ENCODE data around the gene CGAS.

CGAS gene

DNA sequence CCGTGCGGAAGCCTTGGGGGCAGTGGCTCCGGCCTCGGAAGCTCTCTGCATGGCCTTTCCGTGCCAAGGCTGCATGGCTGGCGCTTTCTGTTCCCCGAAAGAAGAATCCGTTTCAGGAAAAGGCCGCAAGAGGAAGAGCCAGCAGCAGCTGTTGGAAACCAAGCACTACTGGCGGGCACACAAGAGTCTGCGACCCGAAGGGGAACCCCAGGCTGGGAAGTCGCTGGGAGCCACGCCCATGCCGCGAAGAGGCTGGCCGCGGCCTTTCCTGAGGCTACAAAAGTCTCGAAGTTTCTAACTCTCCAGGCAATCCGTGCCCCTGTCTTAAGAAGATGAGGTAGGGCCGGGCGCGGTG lies at the start of gene CGAS:
TSS of gene CGAS (minus strand) at position 191 of the 355 bp plus-strand sequence. CDS start at position 75, 116 bp downstream.
- ATAC-seq = no peak
- no peak for TF ChIP-seq RARB (CRISPR knock-in tag; IDR thresholded peaks at IDR 0.05)
- TF ChIP-seq ZFP3 (CRISPR knock-in tag; IDR thresholded peaks at IDR 0.05) = no peak
- TF ChIP-seq ZNF565 (CRISPR knock-in tag; conservative IDR thresholded peaks at IDR 0.05; ENCODE audit: low read depth) = no peak
- TF ChIP-seq SNAI2 (CRISPR knock-in tag; IDR thresholded peaks at IDR 0.05) = no peak
- no peak for TF ChIP-seq BACH2 (CRISPR knock-in tag; IDR thresholded peaks at IDR 0.05; ENCODE audit: borderline replicate concordance)
- TF ChIP-seq TCF4 (CRISPR knock-in tag; IDR thresholded peaks at IDR 0.05; ENCODE audit: borderline replicate concordance) = no peak
- TF ChIP-seq, protein P1, sequence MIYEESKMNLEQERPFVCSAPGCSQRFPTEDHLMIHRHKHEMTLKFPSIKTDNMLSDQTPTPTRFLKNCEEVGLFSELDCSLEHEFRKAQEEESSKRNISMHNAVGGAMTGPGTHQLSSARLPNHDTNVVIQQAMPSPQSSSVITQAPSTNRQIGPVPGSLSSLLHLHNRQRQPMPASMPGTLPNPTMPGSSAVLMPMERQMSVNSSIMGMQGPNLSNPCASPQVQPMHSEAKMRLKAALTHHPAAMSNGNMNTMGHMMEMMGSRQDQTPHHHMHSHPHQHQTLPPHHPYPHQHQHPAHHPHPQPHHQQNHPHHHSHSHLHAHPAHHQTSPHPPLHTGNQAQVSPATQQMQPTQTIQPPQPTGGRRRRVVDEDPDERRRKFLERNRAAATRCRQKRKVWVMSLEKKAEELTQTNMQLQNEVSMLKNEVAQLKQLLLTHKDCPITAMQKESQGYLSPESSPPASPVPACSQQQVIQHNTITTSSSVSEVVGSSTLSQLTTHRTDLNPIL (CRISPR knock-in tag; IDR thresholded peaks at IDR 0.05; ENCODE audit: low read depth) = no peak
- TF ChIP-seq, protein P2, sequence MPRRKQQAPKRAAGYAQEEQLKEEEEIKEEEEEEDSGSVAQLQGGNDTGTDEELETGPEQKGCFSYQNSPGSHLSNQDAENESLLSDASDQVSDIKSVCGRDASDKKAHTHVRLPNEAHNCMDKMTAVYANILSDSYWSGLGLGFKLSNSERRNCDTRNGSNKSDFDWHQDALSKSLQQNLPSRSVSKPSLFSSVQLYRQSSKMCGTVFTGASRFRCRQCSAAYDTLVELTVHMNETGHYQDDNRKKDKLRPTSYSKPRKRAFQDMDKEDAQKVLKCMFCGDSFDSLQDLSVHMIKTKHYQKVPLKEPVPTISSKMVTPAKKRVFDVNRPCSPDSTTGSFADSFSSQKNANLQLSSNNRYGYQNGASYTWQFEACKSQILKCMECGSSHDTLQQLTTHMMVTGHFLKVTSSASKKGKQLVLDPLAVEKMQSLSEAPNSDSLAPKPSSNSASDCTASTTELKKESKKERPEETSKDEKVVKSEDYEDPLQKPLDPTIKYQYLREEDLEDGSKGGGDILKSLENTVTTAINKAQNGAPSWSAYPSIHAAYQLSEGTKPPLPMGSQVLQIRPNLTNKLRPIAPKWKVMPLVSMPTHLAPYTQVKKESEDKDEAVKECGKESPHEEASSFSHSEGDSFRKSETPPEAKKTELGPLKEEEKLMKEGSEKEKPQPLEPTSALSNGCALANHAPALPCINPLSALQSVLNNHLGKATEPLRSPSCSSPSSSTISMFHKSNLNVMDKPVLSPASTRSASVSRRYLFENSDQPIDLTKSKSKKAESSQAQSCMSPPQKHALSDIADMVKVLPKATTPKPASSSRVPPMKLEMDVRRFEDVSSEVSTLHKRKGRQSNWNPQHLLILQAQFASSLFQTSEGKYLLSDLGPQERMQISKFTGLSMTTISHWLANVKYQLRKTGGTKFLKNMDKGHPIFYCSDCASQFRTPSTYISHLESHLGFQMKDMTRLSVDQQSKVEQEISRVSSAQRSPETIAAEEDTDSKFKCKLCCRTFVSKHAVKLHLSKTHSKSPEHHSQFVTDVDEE (CRISPR knock-in tag; IDR thresholded peaks at IDR 0.05) = no peak
- no peak for TF ChIP-seq TOX (CRISPR knock-in tag; IDR thresholded peaks at IDR 0.05; ENCODE audit: borderline replicate concordance)
- no peak for TF ChIP-seq ARNTL (CRISPR knock-in tag; IDR thresholded peaks at IDR 0.05; ENCODE audit: borderline replicate concordance, low read depth)
- TF ChIP-seq ISL1 (CRISPR knock-in tag; IDR thresholded peaks at IDR 0.05) = no peak
- no peak for TF ChIP-seq OSR1 (CRISPR knock-in tag; IDR thresholded peaks at IDR 0.05)
- TF ChIP-seq ESRRG (CRISPR knock-in tag; IDR thresholded peaks at IDR 0.05) = no peak

DNA sequence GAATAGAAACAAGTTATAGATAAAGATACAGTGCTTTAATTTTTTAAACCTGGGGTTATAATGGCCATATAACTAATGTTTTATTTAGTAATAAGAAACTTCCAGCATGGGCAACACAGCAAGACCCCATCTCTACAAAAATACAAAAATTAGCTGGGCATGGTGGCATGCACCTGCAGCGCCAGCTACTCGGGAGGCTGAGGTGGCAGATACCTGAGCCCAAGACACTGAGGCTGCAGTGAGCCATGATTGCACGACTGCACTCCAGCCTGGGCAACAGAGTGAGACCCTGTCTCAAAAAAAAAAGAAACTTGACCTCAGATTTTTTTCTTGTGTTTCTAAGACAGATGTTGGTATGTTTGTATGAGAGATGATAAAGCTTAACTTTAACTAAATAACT lies 45.8 kb upstream of the CGAS start:
- TF ChIP-seq, protein P3, sequence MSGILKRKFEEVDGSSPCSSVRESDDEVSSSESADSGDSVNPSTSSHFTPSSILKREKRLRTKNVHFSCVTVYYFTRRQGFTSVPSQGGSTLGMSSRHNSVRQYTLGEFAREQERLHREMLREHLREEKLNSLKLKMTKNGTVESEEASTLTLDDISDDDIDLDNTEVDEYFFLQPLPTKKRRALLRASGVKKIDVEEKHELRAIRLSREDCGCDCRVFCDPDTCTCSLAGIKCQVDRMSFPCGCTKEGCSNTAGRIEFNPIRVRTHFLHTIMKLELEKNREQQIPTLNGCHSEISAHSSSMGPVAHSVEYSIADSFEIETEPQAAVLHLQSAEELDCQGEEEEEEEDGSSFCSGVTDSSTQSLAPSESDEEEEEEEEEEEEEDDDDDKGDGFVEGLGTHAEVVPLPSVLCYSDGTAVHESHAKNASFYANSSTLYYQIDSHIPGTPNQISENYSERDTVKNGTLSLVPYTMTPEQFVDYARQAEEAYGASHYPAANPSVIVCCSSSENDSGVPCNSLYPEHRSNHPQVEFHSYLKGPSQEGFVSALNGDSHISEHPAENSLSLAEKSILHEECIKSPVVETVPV (CRISPR knock-in tag; IDR thresholded peaks at IDR 0.05) = no peak
- TF ChIP-seq SNAI2 (CRISPR knock-in tag; IDR thresholded peaks at IDR 0.05) (no peak), ZFP30 (CRISPR knock-in tag; IDR thresholded peaks at IDR 0.05) (no peak), TCF4 (CRISPR knock-in tag; IDR thresholded peaks at IDR 0.05; ENCODE audit: borderline replicate concordance) (no peak), ZNF70 (CRISPR knock-in tag; IDR thresholded peaks at IDR 0.05) (no peak), BACH2 (CRISPR knock-in tag; IDR thresholded peaks at IDR 0.05; ENCODE audit: borderline replicate concordance) (no peak), ARNTL (CRISPR knock-in tag; IDR thresholded peaks at IDR 0.05; ENCODE audit: borderline replicate concordance, low read depth) (no peak), ESRRG (CRISPR knock-in tag; IDR thresholded peaks at IDR 0.05) (no peak), ZC3H10 (CRISPR knock-in tag; IDR thresholded peaks at IDR 0.05) (no peak), GLIS3 (CRISPR knock-in tag; IDR thresholded peaks at IDR 0.05) (no peak), PPARA (CRISPR knock-in tag; IDR thresholded peaks at IDR 0.05; ENCODE audit: borderline replicate concordance) (no peak), ZFP3 (CRISPR knock-in tag; IDR thresholded peaks at IDR 0.05) (no peak), ZNF565 (CRISPR knock-in tag; conservative IDR thresholded peaks at IDR 0.05; ENCODE audit: low read depth) (no peak), ISL1 (CRISPR knock-in tag; IDR thresholded peaks at IDR 0.05) (no peak), RARB (CRISPR knock-in tag; IDR thresholded peaks at IDR 0.05) (no peak), TOX (CRISPR knock-in tag; IDR thresholded peaks at IDR 0.05; ENCODE audit: borderline replicate concordance) (no peak), OSR1 (CRISPR knock-in tag; IDR thresholded peaks at IDR 0.05) (no peak)
- TF ChIP-seq, protein P2 (CRISPR knock-in tag; IDR thresholded peaks at IDR 0.05) = no peak
- TF ChIP-seq, protein P1 (CRISPR knock-in tag; IDR thresholded peaks at IDR 0.05; ENCODE audit: low read depth) = no peak
- no peak for ATAC-seq

DNA sequence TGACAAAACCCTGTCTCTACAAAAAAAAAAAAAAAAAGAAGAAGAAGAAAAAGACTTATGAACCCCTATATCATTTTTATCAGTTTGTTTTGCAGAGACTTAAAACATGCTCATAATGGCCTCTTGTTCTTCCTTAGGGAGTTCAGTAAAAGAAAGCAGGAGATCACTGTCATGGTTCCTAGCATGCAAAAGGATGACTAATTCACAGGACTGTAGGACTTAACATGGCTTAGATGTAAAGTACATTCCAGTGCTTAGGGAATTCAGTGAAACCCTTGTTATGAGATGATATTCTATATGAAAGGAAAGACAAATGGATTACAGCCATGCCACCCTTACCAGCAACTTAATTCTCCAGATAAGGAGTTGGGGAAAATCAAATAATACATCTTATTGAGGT lies 39.3 kb upstream of the CGAS start:
- TF ChIP-seq ZNF70 (CRISPR knock-in tag; IDR thresholded peaks at IDR 0.05) (no peak), PPARA (CRISPR knock-in tag; IDR thresholded peaks at IDR 0.05; ENCODE audit: borderline replicate concordance) (no peak), ZFP30 (CRISPR knock-in tag; IDR thresholded peaks at IDR 0.05) (no peak), BACH2 (CRISPR knock-in tag; IDR thresholded peaks at IDR 0.05; ENCODE audit: borderline replicate concordance) (no peak), OSR1 (CRISPR knock-in tag; IDR thresholded peaks at IDR 0.05) (no peak), ZC3H10 (CRISPR knock-in tag; IDR thresholded peaks at IDR 0.05) (no peak), ARNTL (CRISPR knock-in tag; IDR thresholded peaks at IDR 0.05; ENCODE audit: borderline replicate concordance, low read depth) (no peak), TOX (CRISPR knock-in tag; IDR thresholded peaks at IDR 0.05; ENCODE audit: borderline replicate concordance) (no peak)
- TF ChIP-seq, protein P4, sequence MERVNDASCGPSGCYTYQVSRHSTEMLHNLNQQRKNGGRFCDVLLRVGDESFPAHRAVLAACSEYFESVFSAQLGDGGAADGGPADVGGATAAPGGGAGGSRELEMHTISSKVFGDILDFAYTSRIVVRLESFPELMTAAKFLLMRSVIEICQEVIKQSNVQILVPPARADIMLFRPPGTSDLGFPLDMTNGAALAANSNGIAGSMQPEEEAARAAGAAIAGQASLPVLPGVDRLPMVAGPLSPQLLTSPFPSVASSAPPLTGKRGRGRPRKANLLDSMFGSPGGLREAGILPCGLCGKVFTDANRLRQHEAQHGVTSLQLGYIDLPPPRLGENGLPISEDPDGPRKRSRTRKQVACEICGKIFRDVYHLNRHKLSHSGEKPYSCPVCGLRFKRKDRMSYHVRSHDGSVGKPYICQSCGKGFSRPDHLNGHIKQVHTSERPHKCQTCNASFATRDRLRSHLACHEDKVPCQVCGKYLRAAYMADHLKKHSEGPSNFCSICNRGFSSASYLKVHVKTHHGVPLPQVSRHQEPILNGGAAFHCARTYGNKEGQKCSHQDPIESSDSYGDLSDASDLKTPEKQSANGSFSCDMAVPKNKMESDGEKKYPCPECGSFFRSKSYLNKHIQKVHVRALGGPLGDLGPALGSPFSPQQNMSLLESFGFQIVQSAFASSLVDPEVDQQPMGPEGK (CRISPR knock-in tag; IDR thresholded peaks at IDR 0.05; ENCODE audit: borderline replicate concordance) = no peak
- no peak for ATAC-seq

All from SK-N-SH treated with all-trans-retinoic acid at 6 μM for 48 hours (cell line).